A549 (cell line): ENCODE results near the gene RAP1GAP2. TPM values are rescaled to one million over a fixed set of nuclear protein-coding genes. Genes with fewer than 3 reads are reported as not detected.

Source experiments
- ATAC-seq, 2 experiments: fragments of 200-7000 bp in 1 of 2; fragments of >200 bp in 1 of 2; cut with Nextera tagmentation in 1 of 2; cut with Tn5 transposase in 1 of 2; 3 replicates each; pipeline versions ENCODE4 v1.8.0 to v1.9.1; 2018 to 2020; ENCODE audit warnings: mild to moderate bottlenecking in 1 of 2, moderate library complexity in 1 of 2
- CTCF ChIA-PET: fragments of 300-600 bp; sonication (Branson Sonifier 250); formaldehyde crosslinking; extraction: SDS; loops from one replicate; lab custom pipeline; 2021; ENCODE audit warnings: antibody characterized with exemption, inconsistent platforms; lab: Yijun Ruan, JAX
- POLR2A ChIA-PET: fragments of 350-600 bp; formaldehyde crosslinking; extraction: SDS; loops from one replicate; lab custom pipeline; 2021; ENCODE audit warnings: antibody characterized with exemption, inconsistent platforms; lab: Yijun Ruan, JAX
- DNase-seq, 2 experiments: peaks; one replicate each; pipeline versions ENCODE4 v3.0.0 to v3.0.0-alpha.2; 2011 to 2016; ENCODE audit warnings: low read depth in 1 of 2, low spot score in 1 of 2
- FAIRE-seq: peaks from 2 replicates; lab custom pipeline; 2011; peaks lifted over from hg19 to GRCh38; lab: Jason Lieb, UNC
- H3K27ac ChIP-seq, 2 experiments: fragments of >200 bp; sonication (Bioruptor Twin); formaldehyde crosslinking; 3 replicates each; pipeline ENCODE4 v1.5.1; 2016 to 2017
- H3K4me1 ChIP-seq: fragments of >200 bp; sonication (Bioruptor Twin); formaldehyde crosslinking; 3 replicates; pipeline ENCODE4 v1.6.1; 2016
- H3K4me2 ChIP-seq: fragments of >200 bp; sonication (Bioruptor Twin); formaldehyde crosslinking; 3 replicates; pipeline ENCODE4 v1.6.1; 2016
- H3K4me3 ChIP-seq: fragments of >200 bp; sonication (Bioruptor Twin); formaldehyde crosslinking; 3 replicates; pipeline ENCODE4 v1.5.1; 2016
- H3K9me3 ChIP-seq: fragments of >200 bp; sonication (Bioruptor Twin); formaldehyde crosslinking; 3 replicates; pipeline ENCODE4 v1.6.1; 2016
- BHLHE40 ChIP-seq: IDR thresholded peaks from 2 replicates; pipeline ENCODE4 v1.6.1; 2012; ENCODE audit warnings: low read depth, low read length, inconsistent platforms
- CHD4 ChIP-seq: fragments of 200-600 bp; sonication (generic); IDR thresholded peaks from 2 replicates; pipeline ENCODE4 v1.6.1; 2016; ENCODE audit warnings: antibody characterized with exemption, mild to moderate bottlenecking, borderline replicate concordance
- CTCF ChIP-seq: fragments of >200 bp; sonication (Bioruptor Twin); formaldehyde crosslinking; IDR thresholded peaks from 3 replicates; pipeline ENCODE4 v1.5.1; 2016
- EHF ChIP-seq: fragments of 250-450 bp; sonication (Bioruptor Pico); IDR thresholded peaks from 2 replicates; pipeline ENCODE4 v1.5.0; 2020; ENCODE audit warnings: mild to moderate bottlenecking
- EHMT2 ChIP-seq: fragments of 200-600 bp; sonication (generic); IDR thresholded peaks from 2 replicates; pipeline ENCODE4 v1.6.1; 2016; ENCODE audit warnings: antibody characterized with exemption, low read depth, mild to moderate bottlenecking, moderate library complexity
- HMGXB4 ChIP-seq: fragments of 250-450 bp; sonication (Bioruptor Pico); IDR thresholded peaks from 2 replicates; pipeline ENCODE4 v1.5.0; 2021; ENCODE audit warnings: mild to moderate bottlenecking, moderate library complexity, borderline replicate concordance
- HOXB5 ChIP-seq: fragments of 250-450 bp; sonication (Bioruptor Pico); IDR thresholded peaks from 2 replicates; pipeline ENCODE4 v1.5.0; 2020; ENCODE audit warnings: mild to moderate bottlenecking, moderate library complexity
- JUN ChIP-seq, 2 experiments: fragments of >200 bp; sonication (Bioruptor Twin); formaldehyde crosslinking; IDR thresholded peaks; 2 replicates in 1 of 2; 3 replicates in 1 of 2; pipeline ENCODE4 v1.6.1; 2016 to 2017
- KDM5A ChIP-seq: fragments of 200-600 bp; sonication (generic); IDR thresholded peaks from 2 replicates; pipeline ENCODE4 v1.6.1; 2016; ENCODE audit warnings: antibody characterized with exemption, mild to moderate bottlenecking
- MAX ChIP-seq: IDR thresholded peaks from 2 replicates; pipeline ENCODE4 v1.6.1; 2012
- MAZ ChIP-seq: fragments of 150-350 bp; IDR thresholded peaks from 2 replicates; pipeline ENCODE4 v1.6.1; 2014; ENCODE audit warnings: antibody characterized with exemption, low read depth, low read length, borderline replicate concordance
- MYC ChIP-seq: IDR thresholded peaks from 2 replicates; pipeline ENCODE4 v1.6.1; 2012; ENCODE audit warnings: mild to moderate bottlenecking, inconsistent platforms, low read length, improper control_type of control experiment, borderline replicate concordance
- NPAS2 ChIP-seq: fragments of 250-450 bp; sonication (Bioruptor Pico); IDR thresholded peaks from 2 replicates; pipeline ENCODE4 v1.8.0; 2022; ENCODE audit warnings: mild to moderate bottlenecking, moderate library complexity, borderline replicate concordance
- NR3C1 ChIP-seq: fragments of >200 bp; sonication (Bioruptor Twin); formaldehyde crosslinking; IDR thresholded peaks from 3 replicates; pipeline ENCODE4 v1.6.1; 2017
- PHF8 ChIP-seq: fragments of 200-600 bp; sonication (generic); IDR thresholded peaks from 2 replicates; pipeline ENCODE4 v1.6.1; 2016; ENCODE audit warnings: low read depth, mild to moderate bottlenecking, antibody characterized with exemption, moderate library complexity, borderline replicate concordance
- POLR2A ChIP-seq: IDR thresholded peaks from 2 replicates; pipeline ENCODE4 v1.6.1; 2012; ENCODE audit warnings: mild to moderate bottlenecking, low read length
- POLR2AphosphoS2 ChIP-seq: conservative IDR thresholded peaks from 2 replicates; pipeline ENCODE4 v1.6.1; 2012; ENCODE audit warnings: low read length, improper control_type of control experiment, inconsistent platforms
- RCOR1 ChIP-seq: fragments of 150-350 bp; IDR thresholded peaks from 2 replicates; pipeline ENCODE4 v1.6.1; 2014; ENCODE audit warnings: antibody characterized with exemption, low read length, low read depth
- RFX5 ChIP-seq: fragments of 450-650 bp; IDR thresholded peaks from 2 replicates; pipeline ENCODE4 v1.7.1; 2014; ENCODE audit warnings: antibody characterized with exemption, mild to moderate bottlenecking, moderate library complexity
- RNF2 ChIP-seq: fragments of 200-600 bp; sonication (generic); IDR thresholded peaks from 2 replicates; pipeline ENCODE4 v1.6.1; 2016; ENCODE audit warnings: low read depth, mild to moderate bottlenecking, antibody characterized with exemption, moderate library complexity, borderline replicate concordance
- SMC3 ChIP-seq: fragments of >200 bp; sonication (Bioruptor Twin); formaldehyde crosslinking; IDR thresholded peaks from 3 replicates; pipeline ENCODE4 v1.6.1; 2018; ENCODE audit warnings: inconsistent platforms
- TFCP2L1 ChIP-seq: fragments of 250-450 bp; sonication (Bioruptor Pico); IDR thresholded peaks from 2 replicates; pipeline ENCODE4 v1.5.0; 2021; ENCODE audit warnings: mild to moderate bottlenecking
- ZFP36 ChIP-seq: fragments of 450-650 bp; IDR thresholded peaks from 2 replicates; pipeline ENCODE4 v1.6.1; 2014; ENCODE audit warnings: borderline replicate concordance; ENCODE audit not compliant: partially characterized antibody
- ZSCAN20 ChIP-seq: fragments of 250-450 bp; sonication (Bioruptor Pico); IDR thresholded peaks from 2 replicates; pipeline ENCODE4 v1.8.0; 2022; ENCODE audit warnings: mild to moderate bottlenecking, moderate library complexity
- WGBS: methylation state at CpG from one replicate; pipeline ENCODE4 v1.1.6; 2017; ENCODE audit errors: missing lambda C conversion rate; 5-methylcytosine and 5-hydroxymethylcytosine counted together
- polyA plus RNA-seq, 4 experiments: library from polyadenylated mRNA; depleted of rRNA in 3 of 4; stranded (reverse); fragments of >200 nt; fragmentation: RNase III in 1 of 4; extraction: RNeasy Plus Mini Kit Qiagen cat#74134 plus additional on column Dnase treatment in 1 of 4; gene quantifications; 2 replicates in 3 of 4; 3 replicates in 1 of 4; pipeline ENCODE4 v1.2.3, GENCODE V29; 2011 to 2017

RAP1GAP2 gene
- polyA plus RNA-seq, 2 of the 4 experiments (the other 2 are of a cell fraction), result 8.3 to 20.8 TPM

GRCh38 chr17:2898255-2898926 lies 102.2 kb downstream of the RAP1GAP2 start:
- ChIA-PET POLR2A (no interaction called here), CTCF (interaction anchor here (0.9 to 1.1 kb wide), 3 partner anchors 10 to 50 kb away, joined by 3 to 4 read pairs (median 3); no protein-coding TSS in a partner anchor)
- 77% methylated on average over 15 of the region's 15 CpGs for WGBS
- no peak overlapping the region for H3K4me2 ChIP-seq
- peaks cover 11% of the 10 kb centered on the region; the same call in 2 of the 3 replicates for H3K4me1 ChIP-seq
- DNase-seq (no peak), FAIRE-seq (no peak), ATAC-seq (peak; percentile 11 to 40; a peak in 2 of 6 replicates)
- H3K4me3 ChIP-seq, result no peak overlapping the region
- no peaks in the 10 kb centered on the region for H3K9me3 ChIP-seq
- H3K27ac ChIP-seq, result no peak overlapping the region
- TF ChIP-seq MYC (no peak), NR3C1 (no peak), KDM5A (no peak), RCOR1 (no peak), TFCP2L1 (CRISPR knock-in tag) (no peak), SMC3 (no peak), HMGXB4 (CRISPR knock-in tag) (no peak), CHD4 (no peak), HOXB5 (CRISPR knock-in tag) (no peak), MAZ (no peak), EHMT2 (no peak), RFX5 (no peak), POLR2A (no peak)
- TF ChIP-seq, all 56 proteins: peak for 0

GRCh38 chr17:2899906-2900305 lies 103.7 kb downstream of the RAP1GAP2 start:
- POLR2A ChIA-PET, result interaction anchor here (0.7 kb wide), 1 partner anchor 16 kb away, joined by 3 read pairs; no protein-coding TSS in a partner anchor
- TF ChIP-seq ZFP36 (no peak), JUN (IDR thresholded peaks at IDR 0.05) (no peak), RCOR1 (no peak), NPAS2 (CRISPR knock-in tag) (no peak), BHLHE40 (no peak), CTCF (no peak), ZSCAN20 (CRISPR knock-in tag) (no peak), POLR2AphosphoS2 (no peak), MAX (no peak), PHF8 (no peak), RNF2 (no peak), POLR2A (no peak), EHMT2 (no peak), EHF (CRISPR knock-in tag) (no peak)
- Histone ChIP-seq H3K4me1 (peaks cover 5% of the 10 kb centered on the region; the same call in 1 of the 3 replicates), H3K4me3 (no peak overlapping the region), H3K9me3 (no peaks in the 10 kb centered on the region), H3K27ac (no peak overlapping the region), H3K4me2 (no peak overlapping the region)
- DNase-seq (no peak), ATAC-seq (no peak), FAIRE-seq (no peak)
- WGBS, result 72% methylated on average over 9 of the region's 9 CpGs
- CTCF ChIA-PET, result interaction anchor here (1.1 to 1.9 kb wide), 4 partner anchors 14 to 50 kb away, joined by 3 to 5 read pairs (median 4); no protein-coding TSS in a partner anchor
